ENCODE measurements around the gene RXFP4. TPM values are rescaled to one million over a fixed set of nuclear protein-coding genes. Genes with fewer than 3 reads are reported as not detected.

Gene RXFP4
- total RNA-seq, 1 experiment from 2014 or later = not detected

- peaks cover 7% of the 10 kb centered on the region for H4K20me1 ChIP-seq (ENCODE audit: control insufficient read depth, insufficient read depth, insufficient read length)
- H3K4ac ChIP-seq (ENCODE audit: low read depth, low read length) = no peak overlapping the region
- H3K14ac ChIP-seq (ENCODE audit: insufficient read depth, low read length) = no peak overlapping the region
- H3K36me3 Mint-ChIP-seq (ENCODE audit: insufficient read depth in 1 of 3, low read depth in 3 of 3) = peaks cover 2 to 16% (median 13%) of the 10 kb centered on the region in 3 experiments; a peak in 6 of 7 replicates
- peak overlapping the region; percentile 91 to 99 (median 91); a peak in 6 of 7 replicates for H3K27ac Mint-ChIP-seq
- H4K8ac ChIP-seq (replicated peaks; ENCODE audit: insufficient read length, low read depth, low read length) = no peak overlapping the region
- peak; percentile 43 for DNase-seq
- no CpG with 5 or more reads among the region's 5 CpGs for WGBS (ENCODE audit: extremely low coverage, insufficient read length, low lambda C conversion rate)
- no peak overlapping the region for H3K18ac ChIP-seq (ENCODE audit: insufficient read length, low read depth, low read length)
- no peak for TF ChIP-seq CTCF (conservative IDR thresholded peaks at IDR 0.05)
- peak overlapping the region; percentile 71 for H3K9ac ChIP-seq (ENCODE audit: extremely low read depth, insufficient read length, low read length)
- no peaks in the 10 kb centered on the region for H3K27me3 Mint-ChIP-seq (ENCODE audit: low read depth)
- H3K27ac ChIP-seq (ENCODE audit: insufficient read length, low read depth, low read length) = no peak overlapping the region
- H2BK5ac ChIP-seq (ENCODE audit: insufficient read length, low read length) = no peak overlapping the region
- no peak overlapping the region for H3K23ac ChIP-seq (ENCODE audit: insufficient read length, low read depth, low read length)
- H3K9me3 ChIP-seq (ENCODE audit: control insufficient read depth, low read depth, low read length) = no peaks in the 10 kb centered on the region
- H3K56ac ChIP-seq (ENCODE audit: insufficient read length, low read depth, low read length) = no peak overlapping the region
- peaks cover 80 to 85% of the 10 kb centered on the region in 2 experiments for H3K4me1 Mint-ChIP-seq
- H3K79me1 ChIP-seq (ENCODE audit: insufficient read depth, low read depth, low read length, poor library complexity, severe bottlenecking) = peaks cover 9% of the 10 kb centered on the region
- H2BK12ac ChIP-seq (ENCODE audit: insufficient read length, low read depth, low read length) = no peak overlapping the region
- no peaks in the 10 kb centered on the region for H3K27me3 ChIP-seq (ENCODE audit: insufficient read depth, low read length)
- peaks cover 11% of the 10 kb centered on the region for H3K4me1 ChIP-seq (ENCODE audit: insufficient read depth, low read length)
- H4K5ac ChIP-seq (ENCODE audit: insufficient read length, low read depth, low read length) = no peak overlapping the region
- H2AFZ ChIP-seq (ENCODE audit: low read length) = no peak overlapping the region
- no peak overlapping the region for H2BK20ac ChIP-seq (ENCODE audit: low read depth, low read length, poor library complexity, severe bottlenecking)
- no peak overlapping the region for H2BK120ac ChIP-seq (ENCODE audit: low read depth, low read length, poor library complexity, severe bottlenecking)
- H3K23me2 ChIP-seq (ENCODE audit: insufficient read length, low read depth, low read length, poor library complexity, severe bottlenecking) = peaks cover 28% of the 10 kb centered on the region
- H4K91ac ChIP-seq (ENCODE audit: insufficient read length, low read depth, low read length) = no peak overlapping the region
- H3K79me2 ChIP-seq (ENCODE audit: insufficient read depth, low read length) = peaks cover 32% of the 10 kb centered on the region; the same call in 1 of the 2 replicates
- H3T11ph ChIP-seq (ENCODE audit: low read length) = no peak overlapping the region
- no peak overlapping the region for H2AK5ac ChIP-seq (ENCODE audit: insufficient read length, low read length)
- H3K4me2 ChIP-seq (ENCODE audit: insufficient read depth, insufficient read length, low read length) = peak overlapping the region; percentile 81
- H3K9me3 Mint-ChIP-seq = no peaks in the 10 kb centered on the region
- peak overlapping the region; percentile 90 to 92 for H3K4me3 Mint-ChIP-seq
- no peak overlapping the region for H2BK15ac ChIP-seq (ENCODE audit: low read depth, low read length)
These were observed 35.7 kb downstream of the RXFP4 start for GRCh38 chr1:155976913-155977689.
